HG03354 (cell line): Measurements from ENCODE around the gene GTPBP8.
A peak's percentile ranks its signal among the peaks of the same experiment; 100 is the strongest.

Source experiments
- ATAC-seq: cut with Tn5 transposase; IDR thresholded peaks from one replicate; pipeline ENCODE4 v1.9.1; 2021; ENCODE audit warnings: mild to moderate bottlenecking; ENCODE audit not compliant: unreplicated experiment, poor library complexity, severe bottlenecking

GTPBP8 gene

DNA sequence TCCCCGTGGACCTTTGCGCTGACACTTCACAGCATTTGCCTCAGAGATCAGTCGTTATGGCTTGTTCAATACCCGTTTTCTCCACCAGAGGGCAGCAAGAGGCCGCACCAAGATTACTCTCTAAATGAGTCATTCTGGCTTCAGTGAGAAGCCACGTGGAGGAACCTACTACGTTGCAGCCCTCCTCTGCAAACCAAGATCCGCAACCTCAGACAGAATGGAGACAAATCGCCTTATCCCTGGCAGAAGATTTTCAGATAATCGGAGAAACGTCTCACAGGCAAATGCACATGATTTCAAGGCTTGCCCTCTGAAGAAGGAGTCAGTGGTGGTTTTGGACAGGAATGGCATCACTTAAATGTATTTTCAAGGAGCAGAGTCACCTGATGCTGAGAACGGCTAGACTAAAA is 60.5 kb downstream of the GTPBP8 start:
- ATAC-seq, result peak; percentile 97
